ENCODE data around the gene LGALS3BP.

DNA sequence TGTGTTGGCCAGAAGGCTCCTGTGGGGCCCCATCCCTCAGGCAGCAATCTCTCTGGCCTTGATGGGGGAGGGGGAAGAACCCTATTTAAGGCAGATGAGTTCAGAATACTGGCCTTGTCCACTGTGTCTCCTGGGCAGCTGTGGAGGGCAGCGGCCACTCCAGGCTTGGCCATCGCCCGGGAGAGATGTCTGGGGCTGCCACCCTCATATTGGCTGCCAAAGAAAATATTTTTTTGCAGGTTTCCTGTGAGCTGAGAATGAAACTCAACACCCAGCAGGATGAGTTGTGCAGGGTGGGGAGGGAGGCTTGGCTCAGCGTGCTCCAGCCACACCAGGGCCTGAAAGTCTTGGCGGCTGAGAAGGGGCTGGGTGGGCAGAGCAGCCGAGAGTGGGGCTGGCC, 40.1 kb downstream of the LGALS3BP start:
- TF ChIP-seq POLR2A (IDR thresholded peaks at IDR 0.05): no peak
- TF ChIP-seq, protein P1, sequence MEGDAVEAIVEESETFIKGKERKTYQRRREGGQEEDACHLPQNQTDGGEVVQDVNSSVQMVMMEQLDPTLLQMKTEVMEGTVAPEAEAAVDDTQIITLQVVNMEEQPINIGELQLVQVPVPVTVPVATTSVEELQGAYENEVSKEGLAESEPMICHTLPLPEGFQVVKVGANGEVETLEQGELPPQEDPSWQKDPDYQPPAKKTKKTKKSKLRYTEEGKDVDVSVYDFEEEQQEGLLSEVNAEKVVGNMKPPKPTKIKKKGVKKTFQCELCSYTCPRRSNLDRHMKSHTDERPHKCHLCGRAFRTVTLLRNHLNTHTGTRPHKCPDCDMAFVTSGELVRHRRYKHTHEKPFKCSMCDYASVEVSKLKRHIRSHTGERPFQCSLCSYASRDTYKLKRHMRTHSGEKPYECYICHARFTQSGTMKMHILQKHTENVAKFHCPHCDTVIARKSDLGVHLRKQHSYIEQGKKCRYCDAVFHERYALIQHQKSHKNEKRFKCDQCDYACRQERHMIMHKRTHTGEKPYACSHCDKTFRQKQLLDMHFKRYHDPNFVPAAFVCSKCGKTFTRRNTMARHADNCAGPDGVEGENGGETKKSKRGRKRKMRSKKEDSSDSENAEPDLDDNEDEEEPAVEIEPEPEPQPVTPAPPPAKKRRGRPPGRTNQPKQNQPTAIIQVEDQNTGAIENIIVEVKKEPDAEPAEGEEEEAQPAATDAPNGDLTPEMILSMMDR (IDR thresholded peaks at IDR 0.05): no peak

All from body of pancreas (tissue), 4 donors.